OCI-LY7 (cell line): ENCODE data around the gene WT1. TPM values are rescaled to one million over a fixed set of nuclear protein-coding genes. Genes with fewer than 3 reads are reported as not detected.

Experiments
- BruUV-seq: library from RNA; stranded (reverse); fragments of 400-500 nt; replicated peaks from 2 replicates; lab custom pipeline; 2021; lab: Mats Ljungman, UMichigan
- CTCF ChIA-PET: fragments of 300-600 bp; sonication (Branson Sonifier 250); formaldehyde crosslinking; loops from one replicate; lab custom pipeline; 2022; ENCODE audit warnings: antibody characterized with exemption; ENCODE audit not compliant: unreplicated experiment; lab: Charles Lee
- POLR2A ChIA-PET: fragments of 300-600 bp; sonication (Branson Sonifier 250); formaldehyde crosslinking; loops from one replicate; lab custom pipeline; 2022; ENCODE audit warnings: antibody characterized with exemption; lab: Charles Lee
- DNase-seq: peaks from one replicate; pipeline ENCODE4 v3.0.0-alpha.2; 2015; ENCODE audit warnings: low spot score
- H2AFZ ChIP-seq: fragments of 200-600 bp; sonication (generic), shearing (Covaris generic); 2 replicates; pipeline ENCODE4 v1.6.1; 2014; ENCODE audit warnings: mild to moderate bottlenecking, antibody characterized with exemption, low read length, moderate library complexity
- H3K27ac ChIP-seq: fragments of 200-600 bp; sonication (generic); 2 replicates; pipeline ENCODE4 v1.5.1; 2014; ENCODE audit warnings: mixed run types, low read depth, mild to moderate bottlenecking, moderate library complexity, low read length, inconsistent platforms; ENCODE audit not compliant: poor library complexity, severe bottlenecking
- H3K36me3 ChIP-seq: fragments of 200-600 bp; sonication (generic); 2 replicates; pipeline ENCODE4 v1.6.1; 2014; ENCODE audit warnings: mild to moderate bottlenecking, antibody characterized with exemption, low read length, moderate library complexity, mixed read lengths; ENCODE audit not compliant: insufficient read depth
- H3K4me1 ChIP-seq: fragments of 200-600 bp; sonication (generic); 2 replicates; pipeline ENCODE4 v1.5.1; 2014; ENCODE audit warnings: mild to moderate bottlenecking, low read length; ENCODE audit not compliant: insufficient read depth, poor library complexity, severe bottlenecking
- H3K4me2 ChIP-seq: fragments of 200-600 bp; sonication (generic); 2 replicates; pipeline ENCODE4 v1.6.1; 2014; ENCODE audit warnings: mild to moderate bottlenecking, low read length
- H3K4me3 ChIP-seq: fragments of 200-600 bp; sonication (generic); 2 replicates; pipeline ENCODE4 v1.5.1; 2014; ENCODE audit warnings: mild to moderate bottlenecking, low read depth, low read length; ENCODE audit not compliant: poor library complexity, severe bottlenecking
- H3K79me2 ChIP-seq: fragments of 200-600 bp; sonication (generic); 2 replicates; pipeline ENCODE4 v1.6.1; 2016; ENCODE audit warnings: low read depth, mild to moderate bottlenecking, low read length, moderate library complexity, mixed read lengths; ENCODE audit not compliant: insufficient read depth
- H3K9me2 ChIP-seq: fragments of 200-600 bp; sonication (generic); 2 replicates; pipeline ENCODE4 v1.6.1; 2016; ENCODE audit warnings: mild to moderate bottlenecking, low read length, mixed read lengths; ENCODE audit not compliant: insufficient read depth
- H3K9me3 ChIP-seq: fragments of 200-600 bp; sonication (generic); 2 replicates; pipeline ENCODE4 v1.6.1; 2014; ENCODE audit warnings: mild to moderate bottlenecking, mixed run types, low read length, mixed read lengths
- H4K20me1 ChIP-seq: fragments of 200-600 bp; sonication (generic); 2 replicates; pipeline ENCODE4 v1.6.1; 2014; ENCODE audit warnings: mild to moderate bottlenecking, antibody characterized with exemption, low read length, moderate library complexity, mixed read lengths; ENCODE audit not compliant: insufficient read depth
- CTCF ChIP-seq: fragments of 200-600 bp; sonication (generic); conservative IDR thresholded peaks from 2 replicates; pipeline ENCODE4 v1.5.1; 2014; ENCODE audit warnings: mild to moderate bottlenecking, antibody characterized with exemption, low read length, moderate library complexity, mixed read lengths
- EZH2phosphoT487 ChIP-seq: fragments of 200-600 bp; sonication (generic); IDR thresholded peaks from 2 replicates; pipeline ENCODE4 v1.6.1; 2018; ENCODE audit warnings: low read depth, borderline replicate concordance, mild to moderate bottlenecking, mixed run types, antibody characterized with exemption, low read length, moderate library complexity, mixed read lengths
- intact Hi-C: fragments of 100-400 bp; cut with micrococcal nuclease; formaldehyde crosslinking; loops from one replicate; pipeline ENCODE4 v1.10.0; 2022; ENCODE audit not compliant: unreplicated experiment
- total RNA-seq, 2 experiments: library from RNA; depleted of rRNA in 1 of 2; stranded (reverse); fragments of >200 nt in 1 of 2; shearing (Covaris generic) in 1 of 2; gene quantifications; 2 replicates each; pipeline ENCODE4 v1.2.3, GENCODE V29; 2014 to 2022

WT1 gene
- total RNA-seq, 2 experiments from 2014 or later: not detected

- no peak overlapping the region for H2AFZ ChIP-seq
- no TSS peak for BruUV-seq
- POLR2A ChIA-PET: interaction anchor here (1.3 kb wide), 1 partner anchor 19 kb away, joined by 3 read pairs; no protein-coding TSS in a partner anchor
- DNase-seq: no peak
- no peaks in the 10 kb centered on the region for H4K20me1 ChIP-seq
- no peak overlapping the region for H3K4me2 ChIP-seq
- CTCF ChIA-PET: no interaction called here
- no peaks in the 10 kb centered on the region for H3K79me2 ChIP-seq
- H3K27ac ChIP-seq: no peak overlapping the region
- H3K4me3 ChIP-seq: no peak overlapping the region
- H3K9me3 ChIP-seq: no peaks in the 10 kb centered on the region
- H3K36me3 ChIP-seq: no peaks in the 10 kb centered on the region
- TF ChIP-seq EZH2phosphoT487: no peak
- no peak for TF ChIP-seq CTCF
- no peaks in the 10 kb centered on the region for H3K9me2 ChIP-seq
- no peaks in the 10 kb centered on the region for H3K4me1 ChIP-seq
- intact Hi-C loops: no loop called here
These were observed 5.6 kb upstream of the WT1 start for GRCh38 chr11:32440916-32441315.

GRCh38 chr11:32440312-32440908 lies 5.1 kb upstream of the WT1 start:
- no peak for TF ChIP-seq CTCF
- TF ChIP-seq EZH2phosphoT487: no peak
- Histone ChIP-seq H4K20me1 (no peaks in the 10 kb centered on the region), H3K4me3 (no peak overlapping the region), H2AFZ (no peak overlapping the region), H3K4me1 (no peaks in the 10 kb centered on the region), H3K9me2 (no peaks in the 10 kb centered on the region), H3K27ac (no peak overlapping the region), H3K79me2 (no peaks in the 10 kb centered on the region), H3K36me3 (no peaks in the 10 kb centered on the region), H3K4me2 (no peak overlapping the region), H3K9me3 (no peaks in the 10 kb centered on the region)
- ChIA-PET POLR2A (no interaction called here), CTCF (no interaction called here)
- intact Hi-C loops: no loop called here
- no TSS peak for BruUV-seq
- DNase-seq: no peak

- H2AFZ ChIP-seq: no peak overlapping the region
- POLR2A ChIA-PET: no interaction called here
- H3K9me3 ChIP-seq: no peaks in the 10 kb centered on the region
- H3K4me3 ChIP-seq: no peak overlapping the region
- H3K4me1 ChIP-seq: no peaks in the 10 kb centered on the region
- no peaks in the 10 kb centered on the region for H3K79me2 ChIP-seq
- intact Hi-C loops: no loop called here
- no peak overlapping the region for H3K4me2 ChIP-seq
- TF ChIP-seq EZH2phosphoT487: no peak
- TF ChIP-seq CTCF: no peak
- no peaks in the 10 kb centered on the region for H4K20me1 ChIP-seq
- no peak for DNase-seq
- no peaks in the 10 kb centered on the region for H3K9me2 ChIP-seq
- no peaks in the 10 kb centered on the region for H3K36me3 ChIP-seq
- H3K27ac ChIP-seq: no peak overlapping the region
- no TSS peak for BruUV-seq
- CTCF ChIA-PET: no interaction called here
These were observed 4.3 kb upstream of the WT1 start for GRCh38 chr11:32439501-32440210.
